CD14-positive monocyte (primary cell): ENCODE results near the gene RNF126. TPM values are rescaled to one million over a fixed set of nuclear protein-coding genes. Genes with fewer than 3 reads are reported as not detected.

ENCODE experiments used
- DNase-seq, 3 donors: peaks; one replicate each; pipeline ENCODE4 v3.0.0-alpha.2; 2011 to 2022
- H2AFZ ChIP-seq: 2 replicates; pipeline ENCODE4 v1.6.0; 2012; ENCODE audit warnings: mild to moderate bottlenecking, low read depth, low read length, inconsistent platforms; ENCODE audit not compliant: insufficient read depth, poor library complexity, severe bottlenecking
- H3K27ac ChIP-seq, 2 donors: 1 replicate in 1 of 2; 2 replicates in 1 of 2; pipeline ENCODE4 v1.5.1; 2012 to 2013; ENCODE audit warnings: low read length in 2 of 2, control low read depth in 1 of 2, inconsistent platforms in 1 of 2, low read depth in 1 of 2, mild to moderate bottlenecking in 1 of 2
- H3K27me3 ChIP-seq, 2 donors: one replicate each; pipeline versions ENCODE4 v1.6.0 to v1.6.1; 2011 to 2013; ENCODE audit warnings: low read length in 2 of 2; ENCODE audit not compliant: control insufficient read depth in 2 of 2, insufficient read depth in 2 of 2
- H3K36me3 ChIP-seq, 2 donors: replicated peaks in 1 of 2; 1 replicate in 1 of 2; 2 replicates in 1 of 2; pipeline versions ENCODE4 v1.5.1 to v1.6.1; 2012 to 2013; ENCODE audit warnings: low read length in 2 of 2, control low read depth in 1 of 2, inconsistent platforms in 1 of 2, mild to moderate bottlenecking in 1 of 2; ENCODE audit not compliant: insufficient read depth in 2 of 2, control insufficient read depth in 1 of 2
- H3K4me1 ChIP-seq, 2 donors: 1 replicate in 1 of 2; 2 replicates in 1 of 2; pipeline versions ENCODE4 v1.5.1 to v1.6.1; 2012 to 2013; ENCODE audit warnings: low read length in 2 of 2, control low read depth in 1 of 2, inconsistent platforms in 1 of 2, mild to moderate bottlenecking in 1 of 2, moderate library complexity in 1 of 2; ENCODE audit not compliant: insufficient read depth in 2 of 2, control insufficient read depth in 1 of 2
- H3K4me2 ChIP-seq: replicated peaks from 2 replicates; pipeline ENCODE3; 2012; ENCODE audit warnings: low read length, moderate library complexity, mild to moderate bottlenecking; ENCODE audit not compliant: poor library complexity, severe bottlenecking; ENCODE audit errors: extremely low read depth
- H3K4me3 ChIP-seq, 3 experiments: fragments of 200-600 bp in 1 of 3; sonication (generic) in 1 of 3; replicated peaks in 1 of 3; 1 replicate in 2 of 3; 2 replicates in 1 of 3; pipeline ENCODE4 v1.5.1; 2011 to 2013; ENCODE audit warnings: low read length in 3 of 3, mild to moderate bottlenecking in 3 of 3, control low read depth in 2 of 3, low read depth in 2 of 3, inconsistent platforms in 1 of 3, moderate library complexity in 1 of 3
- H3K79me2 ChIP-seq: 2 replicates; pipeline ENCODE4 v1.6.0; 2012; ENCODE audit warnings: mild to moderate bottlenecking, control low read depth, inconsistent platforms, low read length, moderate library complexity; ENCODE audit not compliant: insufficient read depth
- H3K9ac ChIP-seq: 2 replicates; pipeline ENCODE4 v1.6.0; 2017; ENCODE audit warnings: low read length, mild to moderate bottlenecking; ENCODE audit not compliant: insufficient read depth, poor library complexity, severe bottlenecking
- H3K9me3 ChIP-seq, 2 donors: replicated peaks in 1 of 2; 1 replicate in 1 of 2; 2 replicates in 1 of 2; pipeline versions ENCODE4 v1.5.1 to v1.6.1; 2012 to 2013; ENCODE audit warnings: low read length in 2 of 2, control low read depth in 1 of 2; ENCODE audit not compliant: control insufficient read depth in 1 of 2, insufficient read depth in 1 of 2
- H4K20me1 ChIP-seq: 2 replicates; pipeline ENCODE4 v1.6.0; 2012; ENCODE audit warnings: mild to moderate bottlenecking, low read length, control low read depth, moderate library complexity; ENCODE audit not compliant: insufficient read depth
- H3K27ac Mint-ChIP-seq, 7 donors: one replicate each; pipeline ENCODE4 v1.8.0; 2020; ENCODE audit warnings: mild to moderate bottlenecking in 7 of 7, mixed read lengths in 7 of 7, moderate library complexity in 6 of 7, inconsistent platforms in 2 of 7
- H3K27me3 Mint-ChIP-seq, 3 donors: one replicate each; pipeline ENCODE4 v1.8.0; 2021 to 2022; ENCODE audit warnings: low read depth in 3 of 3, mild to moderate bottlenecking in 3 of 3, mixed read lengths in 3 of 3, moderate library complexity in 3 of 3, inconsistent platforms in 1 of 3
- H3K36me3 Mint-ChIP-seq, 2 donors: one replicate each; pipeline ENCODE4 v1.8.0; 2020; ENCODE audit warnings: mixed read lengths in 2 of 2, inconsistent platforms in 1 of 2, mild to moderate bottlenecking in 1 of 2
- H3K4me1 Mint-ChIP-seq: one replicate; pipeline ENCODE4 v1.8.0; 2020; ENCODE audit warnings: mild to moderate bottlenecking, mixed read lengths
- H3K4me3 Mint-ChIP-seq, 2 donors: one replicate each; pipeline ENCODE4 v1.8.0; 2020; ENCODE audit warnings: mild to moderate bottlenecking in 2 of 2, mixed read lengths in 2 of 2, moderate library complexity in 1 of 2
- H3K9me3 Mint-ChIP-seq, 7 donors: one replicate each; pipeline ENCODE4 v1.8.0; 2020 to 2022; ENCODE audit warnings: mixed read lengths in 7 of 7, mild to moderate bottlenecking in 6 of 7, moderate library complexity in 6 of 7, inconsistent platforms in 2 of 7
- WGBS: methylation state at CpG from one replicate; pipeline ENCODE4 v1.1.5; 2013; ENCODE audit warnings: missing lambda C conversion rate; ENCODE audit not compliant: insufficient coverage; 5-methylcytosine and 5-hydroxymethylcytosine counted together
- intact Hi-C, 2 donors: fragments of 100-400 bp; cut with micrococcal nuclease; formaldehyde crosslinking; loops; one replicate each; pipeline versions ENCODE4 v1.15.0 to v1.15.1; 2023
- polyA plus RNA-seq, 3 donors: library from polyadenylated mRNA; depleted of rRNA in 1 of 3; unstranded in 2 of 3; stranded (reverse) in 1 of 3; fragments of 300-500 nt in 2 of 3; fragments of >200 nt in 1 of 3; fragmentation: Illumina TruSeq in 2 of 3; gene quantifications; 1 replicate in 2 of 3; 2 replicates in 1 of 3; pipeline ENCODE4 v1.2.3, GENCODE V29; 2012 to 2021
- TF ChIP-seq, protein P1 (sequence below): fragments of 200-600 bp; IDR thresholded peaks from one replicate; pipeline ENCODE4 v1.8.0; 2022; ENCODE audit warnings: antibody characterized with exemption, mild to moderate bottlenecking

Gene RNF126
- polyA plus RNA-seq, 3 donors = 29.1 to 51.6 (median 31.6) TPM

DNA sequence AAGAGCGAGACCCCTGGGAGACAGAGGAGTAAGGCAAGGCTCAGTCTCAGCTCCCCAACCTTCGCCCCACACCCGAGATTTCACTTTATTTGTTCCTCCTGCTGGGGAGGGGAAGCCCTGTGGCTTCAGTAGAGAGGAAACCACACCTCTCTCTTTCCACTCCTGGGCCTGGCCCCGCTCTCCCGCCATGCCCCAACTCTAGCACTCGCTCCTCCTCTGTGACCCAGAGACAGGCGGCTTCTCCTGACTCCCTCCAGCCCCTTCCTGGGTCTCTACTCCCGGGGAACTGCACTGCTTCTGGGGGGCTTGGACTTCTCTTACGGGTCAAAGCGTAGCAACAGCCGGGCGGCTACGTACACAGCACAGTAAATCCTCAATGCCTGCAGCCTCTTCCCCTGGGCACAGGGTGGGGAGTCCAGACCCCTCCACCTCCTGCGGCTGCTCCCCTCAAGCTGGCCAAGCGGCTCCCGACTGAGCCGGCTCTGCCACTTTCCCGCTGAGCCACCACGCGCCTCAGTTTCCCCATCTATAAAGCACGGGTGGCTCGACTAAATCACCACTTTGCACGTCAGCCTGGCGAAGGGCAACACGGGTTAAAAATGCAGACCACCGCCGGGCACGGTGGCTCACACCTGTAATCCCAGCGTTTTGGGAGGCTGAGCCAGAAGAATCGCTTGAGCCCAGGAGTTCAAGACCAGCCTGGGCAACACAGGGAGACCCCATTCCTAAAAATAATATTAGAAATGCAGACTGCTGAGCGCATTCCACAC lies 1.4 kb downstream of the RNF126 start:
- Histone ChIP-seq H3K4me3 (peak overlapping the region; percentile 61 to 93 (median 88)), H3K9me3 (no peaks in the 10 kb centered on the region), H3K27ac (peak overlapping the region; percentile 75 to 79), H3K4me1 (peaks cover 49 to 69% of the 10 kb centered on the region in 2 donors), H4K20me1 (peaks cover 56% of the 10 kb centered on the region), H3K4me2 (peak overlapping the region; percentile 87), H2AFZ (peak overlapping the region; percentile 67), H3K79me2 (peaks cover 63% of the 10 kb centered on the region), H3K27me3 (no peaks in the 10 kb centered on the region), H3K36me3 (peaks cover 16 to 20% of the 10 kb centered on the region in 2 donors), H3K9ac (peak overlapping the region; percentile 91)
- Mint-ChIP-seq H3K9me3 (no peaks in the 10 kb centered on the region), H3K4me3 (peak overlapping the region; percentile 91 to 97), H3K27me3 (no peaks in the 10 kb centered on the region), H3K27ac (peak overlapping the region; percentile 86 to 96 (median 93)), H3K36me3 (peaks cover 3 to 21% of the 10 kb centered on the region in 2 donors), H3K4me1 (peaks cover 53% of the 10 kb centered on the region)
- peak; percentile 48 to 59 (median 48) for DNase-seq
- WGBS = under 1% methylated on average over 27 of the region's 31 CpGs
- TF ChIP-seq, protein P1, sequence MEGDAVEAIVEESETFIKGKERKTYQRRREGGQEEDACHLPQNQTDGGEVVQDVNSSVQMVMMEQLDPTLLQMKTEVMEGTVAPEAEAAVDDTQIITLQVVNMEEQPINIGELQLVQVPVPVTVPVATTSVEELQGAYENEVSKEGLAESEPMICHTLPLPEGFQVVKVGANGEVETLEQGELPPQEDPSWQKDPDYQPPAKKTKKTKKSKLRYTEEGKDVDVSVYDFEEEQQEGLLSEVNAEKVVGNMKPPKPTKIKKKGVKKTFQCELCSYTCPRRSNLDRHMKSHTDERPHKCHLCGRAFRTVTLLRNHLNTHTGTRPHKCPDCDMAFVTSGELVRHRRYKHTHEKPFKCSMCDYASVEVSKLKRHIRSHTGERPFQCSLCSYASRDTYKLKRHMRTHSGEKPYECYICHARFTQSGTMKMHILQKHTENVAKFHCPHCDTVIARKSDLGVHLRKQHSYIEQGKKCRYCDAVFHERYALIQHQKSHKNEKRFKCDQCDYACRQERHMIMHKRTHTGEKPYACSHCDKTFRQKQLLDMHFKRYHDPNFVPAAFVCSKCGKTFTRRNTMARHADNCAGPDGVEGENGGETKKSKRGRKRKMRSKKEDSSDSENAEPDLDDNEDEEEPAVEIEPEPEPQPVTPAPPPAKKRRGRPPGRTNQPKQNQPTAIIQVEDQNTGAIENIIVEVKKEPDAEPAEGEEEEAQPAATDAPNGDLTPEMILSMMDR = no peak
- intact Hi-C loops = loop anchor here in 1 of 2 donors (2.0 to 5.0 kb wide), 5 partner anchors 19 to 136 kb away; partner anchors contain the start of genes BSG, POLRMT and PTBP1

DNA sequence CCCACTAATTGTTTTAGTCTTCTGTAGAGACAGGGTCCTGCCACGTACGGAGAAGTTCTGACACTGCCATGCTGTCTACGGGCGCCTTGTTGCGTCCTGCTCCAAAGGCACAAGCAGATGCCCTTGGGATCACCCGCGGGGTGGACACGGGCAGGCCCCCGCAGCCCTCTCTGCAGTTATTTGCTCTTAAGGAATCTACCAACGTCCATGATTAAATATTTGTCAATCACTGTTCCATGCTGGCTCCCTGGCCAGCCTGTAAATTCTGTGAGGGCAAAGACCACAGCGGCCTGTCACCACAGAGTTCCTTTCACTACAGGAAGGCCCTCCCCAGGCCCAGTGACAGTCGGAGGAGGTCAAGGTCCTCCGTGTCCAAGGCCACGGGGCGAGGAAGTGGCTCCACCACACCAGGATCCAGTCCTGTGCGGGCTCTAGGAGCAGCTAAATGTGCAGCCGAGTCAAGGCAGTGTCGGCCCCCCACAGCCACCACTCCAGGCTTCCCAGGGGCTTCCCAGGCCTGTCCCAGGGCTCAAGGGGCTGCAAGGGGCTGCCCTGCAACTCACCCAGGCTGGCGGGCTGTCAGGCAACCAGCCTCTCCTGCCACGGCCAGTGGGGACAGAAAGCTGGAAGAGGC lies 2.1 kb downstream of the RNF126 start:
- peak overlapping the region; percentile 61 to 93 (median 88) for H3K4me3 ChIP-seq
- peaks cover 45 to 62% of the 10 kb centered on the region in 2 donors for H3K4me1 ChIP-seq
- WGBS = 34% methylated on average over 18 of the region's 20 CpGs
- H3K27ac ChIP-seq = peak overlapping the region; percentile 75 to 79
- H3K36me3 ChIP-seq = peaks cover 17 to 21% of the 10 kb centered on the region in 2 donors
- TF ChIP-seq, protein P1 = no peak
- Mint-ChIP-seq H3K4me1 (peaks cover 51% of the 10 kb centered on the region), H3K9me3 (no peaks in the 10 kb centered on the region), H3K27me3 (no peaks in the 10 kb centered on the region), H3K4me3 (peak overlapping the region; percentile 91 to 97), H3K36me3 (peaks cover 3 to 25% of the 10 kb centered on the region in 2 donors), H3K27ac (peak overlapping the region; percentile 86 to 96 (median 93))
- peaks cover 63% of the 10 kb centered on the region for H4K20me1 ChIP-seq
- peaks cover 70% of the 10 kb centered on the region for H3K79me2 ChIP-seq
- H3K4me2 ChIP-seq = peak overlapping the region; percentile 87
- H2AFZ ChIP-seq = peak overlapping the region; percentile 3
- DNase-seq = no peak
- intact Hi-C loops = loop anchor here in 1 of 2 donors (5.0 kb wide), 2 partner anchors 89 to 136 kb away; partner anchors contain the start of genes BSG and PTBP1
- no peaks in the 10 kb centered on the region for H3K27me3 ChIP-seq
- no peaks in the 10 kb centered on the region for H3K9me3 ChIP-seq
- peak overlapping the region; percentile 91 for H3K9ac ChIP-seq
